GM23338 (cell line): ENCODE results near the gene TBC1D16. TPM values are rescaled to one million over a fixed set of nuclear protein-coding genes. Genes with fewer than 3 reads are reported as not detected.

ENCODE experiments used
- ATAC-seq: fragments of 200-7000 bp; cut with Tn5 transposase; 3 replicates; pipeline ENCODE4 v1.9.1; 2020
- DNase-seq: peaks from one replicate; pipeline ENCODE4 v3.0.0-alpha.2; 2015; ENCODE audit warnings: low spot score
- H2AFZ ChIP-seq: fragments of 200-600 bp; sonication (generic); 2 replicates; pipeline ENCODE4 v1.8.0; 2016; ENCODE audit warnings: antibody characterized with exemption, mild to moderate bottlenecking, moderate library complexity
- H3F3A ChIP-seq: fragments of 200-600 bp; sonication (generic); replicated peaks from 2 replicates; pipeline ENCODE4 v1.8.0; 2017; ENCODE audit warnings: antibody characterized with exemption, mixed run types, low read depth
- H3K27ac ChIP-seq: fragments of 200-600 bp; sonication (generic); 2 replicates; pipeline ENCODE4 v1.6.1; 2016; ENCODE audit warnings: low read depth
- H3K27me3 ChIP-seq: fragments of 200-600 bp; sonication (generic); 2 replicates; pipeline ENCODE4 v1.8.0; 2016; ENCODE audit warnings: mild to moderate bottlenecking, mixed run types, moderate library complexity; ENCODE audit not compliant: insufficient read depth
- H3K36me3 ChIP-seq: fragments of 200-600 bp; sonication (generic); 2 replicates; pipeline ENCODE4 v1.8.0; 2016; ENCODE audit warnings: mild to moderate bottlenecking; ENCODE audit not compliant: insufficient read depth
- H3K4me1 ChIP-seq: fragments of 200-600 bp; sonication (generic); 2 replicates; pipeline ENCODE4 v1.8.0; 2016; ENCODE audit warnings: mild to moderate bottlenecking, moderate library complexity; ENCODE audit not compliant: insufficient read depth
- H3K4me2 ChIP-seq: fragments of 200-600 bp; sonication (generic); 2 replicates; pipeline ENCODE4 v1.7.1; 2017; ENCODE audit warnings: mixed run types
- H3K4me3 ChIP-seq: fragments of 200-600 bp; sonication (generic); 2 replicates; pipeline ENCODE4 v1.6.1; 2016; ENCODE audit warnings: mixed run types
- H3K79me2 ChIP-seq: fragments of 200-600 bp; sonication (generic); replicated peaks from 2 replicates; pipeline ENCODE4 v1.8.0; 2017; ENCODE audit warnings: mild to moderate bottlenecking; ENCODE audit not compliant: insufficient read depth
- H3K9me2 ChIP-seq: fragments of 200-600 bp; sonication (generic); 2 replicates; pipeline ENCODE4 v1.8.0; 2017; ENCODE audit not compliant: insufficient read depth
- H4K20me1 ChIP-seq: fragments of 200-600 bp; sonication (generic); replicated peaks from 2 replicates; pipeline ENCODE4 v1.8.0; 2017; ENCODE audit warnings: mild to moderate bottlenecking; ENCODE audit not compliant: insufficient read depth
- H3K27ac Mint-ChIP-seq: 2 replicates; pipeline ENCODE4 v1.8.0; 2020; ENCODE audit warnings: inconsistent platforms, mild to moderate bottlenecking, moderate library complexity, mixed read lengths
- H3K27me3 Mint-ChIP-seq: 3 replicates; pipeline ENCODE4 v1.8.0; 2022; ENCODE audit warnings: low read depth, mild to moderate bottlenecking, moderate library complexity, mixed read lengths, inconsistent platforms; ENCODE audit not compliant: insufficient read depth, poor library complexity
- H3K36me3 Mint-ChIP-seq: 3 replicates; pipeline ENCODE4 v1.8.0; 2021; ENCODE audit warnings: low read depth, mild to moderate bottlenecking, inconsistent platforms, moderate library complexity, mixed read lengths
- H3K4me1 Mint-ChIP-seq: 3 replicates; pipeline ENCODE4 v1.8.0; 2020; ENCODE audit warnings: mild to moderate bottlenecking, inconsistent platforms, mixed read lengths
- H3K4me3 Mint-ChIP-seq: 3 replicates; pipeline ENCODE4 v1.8.0; 2021; ENCODE audit warnings: moderate library complexity, mild to moderate bottlenecking, inconsistent platforms, mixed read lengths
- H3K9me3 Mint-ChIP-seq: 3 replicates; pipeline ENCODE4 v1.8.0; 2020; ENCODE audit warnings: moderate library complexity, mild to moderate bottlenecking, inconsistent platforms, mixed read lengths
- CREB1 ChIP-seq: fragments of 250-450 bp; sonication (Bioruptor Pico); IDR thresholded peaks from 2 replicates; pipeline ENCODE4 v1.5.0; 2020; ENCODE audit warnings: low read depth, mild to moderate bottlenecking, moderate library complexity
- CTCF ChIP-seq, 2 experiments: fragments of 200-600 bp in 1 of 2; sonication (generic) in 1 of 2; conservative IDR thresholded peaks; 2 replicates each; pipeline versions ENCODE4 v1.5.1 to v1.6.1; 2016 to 2017; ENCODE audit warnings: antibody characterized with exemption in 2 of 2, low read depth in 2 of 2, mild to moderate bottlenecking in 2 of 2, moderate library complexity in 1 of 2
- ETS1 ChIP-seq: IDR thresholded peaks from 2 replicates; pipeline ENCODE4 v1.6.1; 2016; ENCODE audit warnings: antibody characterized with exemption
- EZH2 ChIP-seq: fragments of 200-600 bp; sonication (generic); IDR thresholded peaks from one replicate; pipeline ENCODE4 v1.8.0; 2017; ENCODE audit warnings: antibody characterized with exemption, mild to moderate bottlenecking, low read depth; ENCODE audit not compliant: unreplicated experiment
- JUNB ChIP-seq: IDR thresholded peaks from one replicate; pipeline ENCODE4 v1.6.1; 2016; ENCODE audit warnings: antibody characterized with exemption; ENCODE audit not compliant: unreplicated experiment
- NANOG ChIP-seq: IDR thresholded peaks from 2 replicates; pipeline ENCODE4 v1.6.1; 2016; ENCODE audit warnings: antibody characterized with exemption, borderline replicate concordance
- POLR2AphosphoS5 ChIP-seq: IDR thresholded peaks from 2 replicates; pipeline ENCODE4 v1.6.1; 2016; ENCODE audit warnings: antibody characterized with exemption, low read depth
- STAT1 ChIP-seq: IDR thresholded peaks from one replicate; pipeline ENCODE4 v1.6.1; 2016; ENCODE audit warnings: antibody characterized with exemption; ENCODE audit not compliant: unreplicated experiment
- ZNF114 ChIP-seq: fragments of 250-450 bp; sonication (Bioruptor Pico); IDR thresholded peaks from 2 replicates; pipeline ENCODE4 v1.5.0; 2020; ENCODE audit warnings: mild to moderate bottlenecking, moderate library complexity
- ZNF331 ChIP-seq: fragments of 250-450 bp; sonication (Bioruptor Pico); IDR thresholded peaks from 2 replicates; pipeline ENCODE4 v1.5.0; 2020; ENCODE audit warnings: low read depth, mild to moderate bottlenecking, moderate library complexity
- ZNF462 ChIP-seq: fragments of 250-450 bp; sonication (Bioruptor Pico); IDR thresholded peaks from 2 replicates; pipeline ENCODE4 v1.5.0; 2020; ENCODE audit warnings: mild to moderate bottlenecking, moderate library complexity
- polyA plus RNA-seq: library from polyadenylated mRNA; unstranded; fragments of >200 nt; fragmentation: Nextera tagmentation; extraction: Ambion mirVana; gene quantifications from 2 replicates; pipeline ENCODE4 v1.2.1, GENCODE V29; 2016
- total RNA-seq: library from RNA; depleted of rRNA; stranded (reverse); fragments of >200 nt; shearing (Covaris generic); gene quantifications from 2 replicates; pipeline ENCODE4 v1.2.3, GENCODE V29; 2014

TBC1D16 gene
- total and polyA plus RNA-seq, 2 experiments from 2014 or later, result 16.7 to 104 TPM

GRCh38 chr17:80043963-80044362 is 8.3 kb upstream of the TBC1D16 start (continued):
- no peak for TF ChIP-seq ZNF462
- no peak for TF ChIP-seq JUNB
- TF ChIP-seq ZNF331, result no peak

GRCh38 chr17:80036715-80037477 is 1.2 kb upstream of the TBC1D16 start:
- peak overlapping the region; percentile 98 for H3K4me2 ChIP-seq
- ATAC-seq (peak; percentile 72), DNase-seq (peak; percentile 86)
- Mint-ChIP-seq H3K4me1 (peaks cover 26% of the 10 kb centered on the region), H3K4me3 (peak overlapping the region; percentile 82), H3K36me3 (peaks cover 22% of the 10 kb centered on the region), H3K27ac (peak overlapping the region; percentile 84; the same call in 1 of the 2 replicates), H3K9me3 (0 out of 3 replicates have a peak, but pooled peaks cover 4% of the 10 kb centered on the region), H3K27me3 (peaks cover 7% of the 10 kb centered on the region)
- H3K4me3 ChIP-seq, result peak overlapping the region; percentile 95
- H3K4me1 ChIP-seq, result peaks cover 31% of the 10 kb centered on the region
- no peaks in the 10 kb centered on the region for H3K27me3 ChIP-seq
- peaks cover 33% of the 10 kb centered on the region for H3K79me2 ChIP-seq
- H3K27ac ChIP-seq, result 0 out of 2 replicates have a peak overlapping the region, but pooled peaks have one; percentile 69
- H3F3A ChIP-seq, result no peaks in the 10 kb centered on the region
- peaks cover 7% of the 10 kb centered on the region; the same call in 1 of the 2 replicates for H3K36me3 ChIP-seq
- peak overlapping the region; percentile 90 for H2AFZ ChIP-seq
- H3K9me2 ChIP-seq, result no peaks in the 10 kb centered on the region
- peaks cover 28% of the 10 kb centered on the region for H4K20me1 ChIP-seq
- TF ChIP-seq STAT1 (no peak), ZNF331 (no peak), NANOG (no peak), ZNF114 (CRISPR knock-in tag) (no peak), POLR2AphosphoS5 (no peak), ETS1 (no peak; the same call in 1 of the 2 replicates), CREB1 (CRISPR knock-in tag) (no peak), CTCF (conservative IDR thresholded peaks at IDR 0.05; ENCODE audit: low read depth in 2 of 2) (no peak), JUNB (no peak), EZH2 (no peak)
